Neural cell (in vitro differentiated cells): ENCODE results near the gene AMBN. TPM values are rescaled to one million over a fixed set of nuclear protein-coding genes. Genes with fewer than 3 reads are reported as not detected.
"Not testable (repeated sequence)": the region's sequence is repeated elsewhere in the genome, so short reads cannot be mapped to it uniquely, and the experiment has no call there.

Source experiments
- H2AFZ ChIP-seq: fragments of 200-600, 300-800 bp; sonication (generic), shearing (Covaris generic); 2 replicates; pipeline ENCODE4 v1.6.0; 2014; ENCODE audit warnings: low read depth, mild to moderate bottlenecking, antibody characterized with exemption, low read length, moderate library complexity
- H3F3A ChIP-seq: fragments of 200-600 bp; shearing (Covaris generic); 2 replicates; pipeline ENCODE4 v1.6.1; 2016; ENCODE audit warnings: mild to moderate bottlenecking, moderate library complexity, mixed read lengths, antibody characterized with exemption, low read length; ENCODE audit not compliant: insufficient read depth, poor library complexity, severe bottlenecking
- H3K27ac ChIP-seq: fragments of 200-600, 300-800 bp; sonication (generic), shearing (Covaris generic); 2 replicates; pipeline ENCODE4 v1.5.1; 2014; ENCODE audit warnings: mild to moderate bottlenecking, low read length, moderate library complexity
- H3K27me3 ChIP-seq: fragments of 300-800, 200-600 bp; sonication (generic), shearing (Covaris generic); 2 replicates; pipeline ENCODE4 v1.6.0; 2014; ENCODE audit warnings: mild to moderate bottlenecking, low read depth, low read length, moderate library complexity; ENCODE audit not compliant: insufficient read depth
- H3K36me3 ChIP-seq: fragments of 300-800, 200-600 bp; sonication (generic), shearing (Covaris generic); 2 replicates; pipeline ENCODE4 v1.5.1; 2014; ENCODE audit warnings: mild to moderate bottlenecking, antibody characterized with exemption, low read length, moderate library complexity; ENCODE audit not compliant: insufficient read depth
- H3K4me2 ChIP-seq: fragments of 300-800, 200-600 bp; sonication (generic), shearing (Covaris generic); 2 replicates; pipeline ENCODE4 v1.6.0; 2014; ENCODE audit warnings: mild to moderate bottlenecking, low read length
- H3K4me3 ChIP-seq: fragments of 300-800, 200-600 bp; sonication (generic), shearing (Covaris generic); 2 replicates; pipeline ENCODE4 v1.5.1; 2014; ENCODE audit warnings: mild to moderate bottlenecking, low read length, moderate library complexity
- H3K79me2 ChIP-seq: fragments of 200-600 bp; shearing (Covaris generic); replicated peaks from 2 replicates; pipeline ENCODE4 v1.6.0; 2014; ENCODE audit warnings: mild to moderate bottlenecking, low read length, moderate library complexity; ENCODE audit not compliant: insufficient read depth
- H3K9ac ChIP-seq: fragments of 300-800, 200-600 bp; sonication (generic), shearing (Covaris generic); 2 replicates; pipeline ENCODE4 v1.6.1; 2016; ENCODE audit warnings: mild to moderate bottlenecking, low read length, mixed read lengths
- H3K9me2 ChIP-seq: fragments of 200-600 bp; shearing (Covaris generic); 2 replicates; pipeline ENCODE4 v1.6.1; 2016; ENCODE audit warnings: mild to moderate bottlenecking, low read length, mixed read lengths; ENCODE audit not compliant: insufficient read depth
- H3K9me3 ChIP-seq: fragments of 200-600, 300-800 bp; sonication (generic), shearing (Covaris generic); 2 replicates; pipeline ENCODE4 v1.6.1; 2016; ENCODE audit warnings: mild to moderate bottlenecking, mixed run types, low read length, moderate library complexity, mixed read lengths
- H4K20me1 ChIP-seq: fragments of 200-600 bp; shearing (Covaris generic); 2 replicates; pipeline ENCODE4 v1.6.1; 2016; ENCODE audit warnings: mild to moderate bottlenecking, mixed run types; ENCODE audit not compliant: insufficient read depth
- CTCF ChIP-seq: fragments of 450-650 bp; IDR thresholded peaks from 2 replicates; pipeline ENCODE4 v1.5.1; 2014; ENCODE audit warnings: antibody characterized with exemption, mild to moderate bottlenecking, moderate library complexity; ENCODE audit not compliant: poor library complexity, severe bottlenecking
- EP300 ChIP-seq: fragments of 450-650 bp; conservative IDR thresholded peaks from 2 replicates; pipeline ENCODE4 v1.6.1; 2014; ENCODE audit warnings: antibody characterized with exemption, mild to moderate bottlenecking, moderate library complexity; ENCODE audit not compliant: poor library complexity, severe bottlenecking
- EZH2 ChIP-seq: fragments of 200-600, 300-800 bp; shearing (Covaris generic), sonication (generic); IDR thresholded peaks from 2 replicates; pipeline ENCODE4 v1.6.1; 2014; ENCODE audit warnings: antibody characterized with exemption, low read length, borderline replicate concordance, mild to moderate bottlenecking; ENCODE audit not compliant: insufficient read depth, poor library complexity, severe bottlenecking
- MXI1 ChIP-seq: fragments of 450-650 bp; conservative IDR thresholded peaks from 2 replicates; pipeline ENCODE4 v1.6.1; 2014; ENCODE audit warnings: antibody characterized with exemption, mild to moderate bottlenecking; ENCODE audit not compliant: poor library complexity, severe bottlenecking
- POLR2AphosphoS5 ChIP-seq: IDR thresholded peaks from 2 replicates; pipeline ENCODE4 v1.6.1; 2012
- RAD21 ChIP-seq: fragments of 450-650 bp; conservative IDR thresholded peaks from 2 replicates; pipeline ENCODE4 v1.6.1; 2014; ENCODE audit warnings: antibody characterized with exemption, mild to moderate bottlenecking, moderate library complexity
- REST ChIP-seq: IDR thresholded peaks from 2 replicates; pipeline ENCODE4 v1.6.1; 2012; ENCODE audit warnings: borderline replicate concordance
- SMC3 ChIP-seq: fragments of 450-650 bp; conservative IDR thresholded peaks from 2 replicates; pipeline ENCODE4 v1.6.1; 2014; ENCODE audit warnings: antibody characterized with exemption, mild to moderate bottlenecking, moderate library complexity; ENCODE audit not compliant: poor library complexity
- TAF1 ChIP-seq: IDR thresholded peaks from 2 replicates; pipeline ENCODE4 v1.6.1; 2012; ENCODE audit warnings: low read depth
- polyA plus RNA-seq: library from polyadenylated mRNA; depleted of rRNA; stranded (reverse); fragments of >200 nt; gene quantifications from 2 replicates; pipeline ENCODE4 v1.2.3, GENCODE V29; 2014

AMBN gene
- polyA plus RNA-seq, 1 donor from 2014 or later = 1.2 TPM

DNA sequence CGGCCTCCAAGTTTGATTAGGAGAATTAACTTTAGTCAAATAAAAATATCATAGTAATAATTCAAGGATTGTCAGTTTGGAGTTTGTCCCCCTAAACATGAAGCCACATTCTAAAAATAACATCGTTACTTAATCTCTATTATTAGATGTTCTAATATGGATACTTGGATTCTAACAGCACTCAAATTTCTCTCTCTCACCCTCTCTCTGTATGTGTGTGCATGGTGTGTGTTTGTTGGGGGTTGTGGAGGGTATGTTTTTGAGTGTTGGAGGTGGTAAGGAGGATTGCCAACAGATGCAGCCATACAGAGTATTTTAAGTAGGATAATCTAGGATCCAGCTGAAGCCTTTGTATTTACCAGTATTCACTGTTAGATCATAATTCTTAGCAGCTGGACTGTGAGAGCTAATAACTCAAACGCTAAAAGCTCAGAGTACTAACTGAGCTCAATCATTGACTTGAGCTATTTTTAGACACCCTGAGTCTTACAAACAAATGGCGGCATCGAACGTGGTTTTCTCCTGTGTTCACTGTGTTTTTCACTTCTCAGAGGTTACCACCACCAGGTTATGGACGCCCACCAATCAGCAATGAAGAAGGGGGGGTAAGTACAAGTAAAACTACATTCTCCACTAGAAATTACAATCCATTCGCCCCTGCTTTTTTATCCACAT lies 45.3 kb downstream of the AMBN start:
- Histone ChIP-seq H2AFZ (no peak overlapping the region), H3K9ac (no peak overlapping the region), H3K79me2 (no peaks in the 10 kb centered on the region), H3K9me3 (no peaks in the 10 kb centered on the region), H3K9me2 (no peaks in the 10 kb centered on the region), H3F3A (no peaks in the 10 kb centered on the region), H3K27me3 (no peaks in the 10 kb centered on the region), H3K4me3 (no peak overlapping the region), H3K27ac (peak overlapping the region; percentile 41), H4K20me1 (no peaks in the 10 kb centered on the region), H3K36me3 (no peaks in the 10 kb centered on the region), H3K4me2 (no peak overlapping the region)
- TF ChIP-seq POLR2AphosphoS5 = peak; percentile 38
- no peak for TF ChIP-seq EZH2

GRCh38 chr4:70640192-70640591 lies 48.1 kb downstream of the AMBN start:
- no peak overlapping the region for H3K9ac ChIP-seq
- H3K4me3 ChIP-seq = no peak overlapping the region
- H3F3A ChIP-seq = no peaks in the 10 kb centered on the region
- no peaks in the 10 kb centered on the region for H3K9me2 ChIP-seq
- H3K36me3 ChIP-seq = no peaks in the 10 kb centered on the region
- no peaks in the 10 kb centered on the region for H4K20me1 ChIP-seq
- H3K9me3 ChIP-seq = no peaks in the 10 kb centered on the region
- no peak for TF ChIP-seq POLR2AphosphoS5
- no peak for TF ChIP-seq MXI1
- TF ChIP-seq CTCF = no peak
- TF ChIP-seq REST = no peak
- no peak for TF ChIP-seq EP300
- no peak for TF ChIP-seq SMC3
- TF ChIP-seq EZH2 = no peak
- TF ChIP-seq RAD21 = no peak
- TF ChIP-seq TAF1 = no peak
- no peak overlapping the region for H3K27ac ChIP-seq
- no peaks in the 10 kb centered on the region for H3K27me3 ChIP-seq
- no peak overlapping the region for H3K4me2 ChIP-seq
- no peak overlapping the region for H2AFZ ChIP-seq
- H3K79me2 ChIP-seq = no peaks in the 10 kb centered on the region

DNA sequence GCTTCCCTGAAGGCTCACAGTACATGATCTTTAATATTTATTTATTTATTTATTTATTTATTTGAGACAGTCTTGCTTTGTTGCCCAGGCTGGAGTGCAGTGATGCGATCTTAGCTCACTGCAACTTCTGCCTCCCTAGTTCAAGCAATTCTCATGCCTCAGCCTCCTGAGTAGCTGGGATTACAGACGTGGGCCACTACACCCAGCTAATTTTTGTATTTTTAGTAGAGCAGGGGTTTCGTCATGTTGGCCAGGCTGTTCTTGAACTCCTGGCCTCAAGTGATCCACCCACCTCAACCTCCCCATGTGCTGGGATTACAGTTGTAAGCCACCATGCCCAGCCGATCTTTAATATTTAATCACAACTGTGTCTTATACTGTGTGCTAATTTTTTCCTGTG lies 58.7 kb downstream of the AMBN start:
- not testable (repeated sequence) for H3K9me2 ChIP-seq, H3K9ac ChIP-seq, H4K20me1 ChIP-seq, H3K9me3 ChIP-seq, H3K4me2 ChIP-seq, H3K27me3 ChIP-seq, H3K4me3 ChIP-seq, H2AFZ ChIP-seq, H3F3A ChIP-seq, H3K79me2 ChIP-seq, H3K27ac ChIP-seq, H3K36me3 ChIP-seq
